Endothelial cell of umbilical vein (primary cell): ENCODE measurements around the gene SLC24A3. TPM values are rescaled to one million over a fixed set of nuclear protein-coding genes. Genes with fewer than 3 reads are reported as not detected.

ENCODE experiments used
- BruUV-seq: library from RNA; stranded (reverse); fragments of 400-500 nt; replicated peaks from 2 replicates; lab custom pipeline; 2021; lab: Mats Ljungman, UMichigan
- CTCF ChIA-PET: fragments of 300-600, 350-600 bp; sonication (Branson Sonifier 250); formaldehyde crosslinking; loops from one replicate; lab custom pipeline; 2021; ENCODE audit warnings: antibody characterized with exemption, inconsistent platforms; lab: Charles Lee
- POLR2A ChIA-PET: fragments of 300-600, 350-600 bp; sonication (Branson Sonifier 250); formaldehyde crosslinking; loops from one replicate; lab custom pipeline; 2021; ENCODE audit warnings: antibody characterized with exemption, inconsistent platforms; lab: Charles Lee
- DNase-seq: peaks from one replicate; pipeline ENCODE4 v3.0.0-alpha.2; 2011; ENCODE audit warnings: low read depth, low spot score
- FAIRE-seq: peaks from 2 replicates; lab custom pipeline; 2011; peaks lifted over from hg19 to GRCh38; lab: Jason Lieb, UNC
- H2AFZ ChIP-seq: 2 replicates; pipeline ENCODE4 v1.6.0; 2012; ENCODE audit warnings: low read depth, low read length, control low read depth, inconsistent platforms
- H3K27ac ChIP-seq: 2 replicates; pipeline ENCODE4 v1.5.1; 2011; ENCODE audit warnings: low read depth, mild to moderate bottlenecking, control low read depth, low read length, moderate library complexity; ENCODE audit not compliant: insufficient read depth
- H3K27me3 ChIP-seq, 2 experiments: 2 replicates each; pipeline versions ENCODE4 v1.6.0 to v1.6.1; 2011; ENCODE audit warnings: low read length in 2 of 2, mixed read lengths in 1 of 2; ENCODE audit not compliant: control insufficient read depth in 2 of 2, insufficient read depth in 2 of 2
- H3K36me3 ChIP-seq, 2 experiments: 2 replicates in 1 of 2; 3 replicates in 1 of 2; pipeline ENCODE4 v1.5.1; 2011; ENCODE audit warnings: low read length in 2 of 2, mild to moderate bottlenecking in 1 of 2, moderate library complexity in 1 of 2; ENCODE audit not compliant: control insufficient read depth in 2 of 2, insufficient read depth in 2 of 2; ENCODE audit errors: extremely low read depth in 1 of 2
- H3K4me1 ChIP-seq: 3 replicates; pipeline ENCODE4 v1.5.1; 2011; ENCODE audit warnings: mild to moderate bottlenecking, low read length; ENCODE audit not compliant: control insufficient read depth, insufficient read depth; ENCODE audit errors: extremely low read depth
- H3K4me2 ChIP-seq: 2 replicates; pipeline ENCODE4 v1.6.1; 2011; ENCODE audit warnings: low read length, control low read depth, mixed read lengths; ENCODE audit not compliant: insufficient read depth
- H3K4me3 ChIP-seq, 3 experiments: fragments of 200-600 bp in 1 of 3; sonication (generic), shearing (Covaris generic) in 1 of 3; replicated peaks in 1 of 3; 2 replicates each; pipeline ENCODE4 v1.5.1; 2011 to 2016; ENCODE audit warnings: control low read depth in 3 of 3, low read length in 3 of 3, mild to moderate bottlenecking in 2 of 3, inconsistent platforms in 1 of 3, low read depth in 1 of 3, moderate library complexity in 1 of 3; ENCODE audit not compliant: insufficient read depth in 1 of 3
- H3K79me2 ChIP-seq: 2 replicates; pipeline ENCODE4 v1.6.0; 2012; ENCODE audit warnings: low read length, inconsistent platforms; ENCODE audit not compliant: control insufficient read depth, insufficient read depth
- H3K9ac ChIP-seq: replicated peaks from 2 replicates; pipeline ENCODE3; 2011; ENCODE audit warnings: low read length, control low read depth; ENCODE audit not compliant: insufficient read depth; ENCODE audit errors: extremely low read depth
- H3K9me1 ChIP-seq: replicated peaks from 3 replicates; pipeline ENCODE4 v1.6.0; 2011; ENCODE audit warnings: mild to moderate bottlenecking, low read length; ENCODE audit not compliant: control insufficient read depth, insufficient read depth; ENCODE audit errors: extremely low read depth
- H3K9me3 ChIP-seq: replicated peaks from 2 replicates; pipeline ENCODE4 v1.5.1; 2012; ENCODE audit warnings: low read length, inconsistent platforms; ENCODE audit not compliant: control insufficient read depth, insufficient read depth
- H4K20me1 ChIP-seq: replicated peaks from 2 replicates; pipeline ENCODE3; 2011; ENCODE audit warnings: mild to moderate bottlenecking, low read length; ENCODE audit not compliant: control insufficient read depth, insufficient read depth; ENCODE audit errors: extremely low read depth
- EZH2 ChIP-seq: IDR thresholded peaks from 2 replicates; pipeline ENCODE4 v1.6.1; 2012; ENCODE audit warnings: borderline replicate concordance, low read depth, mild to moderate bottlenecking, moderate library complexity, low read length, inconsistent platforms; ENCODE audit not compliant: severe bottlenecking
- FOS ChIP-seq: IDR thresholded peaks from 2 replicates; pipeline ENCODE4 v1.6.1; 2011; ENCODE audit warnings: mild to moderate bottlenecking, low read length, moderate library complexity, borderline replicate concordance; ENCODE audit not compliant: insufficient read depth
- GATA2 ChIP-seq: IDR thresholded peaks from 2 replicates; pipeline ENCODE4 v1.7.0; 2011; ENCODE audit warnings: low read depth, mild to moderate bottlenecking, moderate library complexity, mixed read lengths, low read length; ENCODE audit not compliant: insufficient read length, insufficient read depth
- JUN ChIP-seq: IDR thresholded peaks from 2 replicates; pipeline ENCODE4 v1.6.1; 2011; ENCODE audit warnings: borderline replicate concordance, low read depth; ENCODE audit not compliant: insufficient read length, insufficient read depth
- MAX ChIP-seq: IDR thresholded peaks from 2 replicates; pipeline ENCODE4 v1.6.1; 2011; ENCODE audit not compliant: insufficient read depth, insufficient read length
- MYC ChIP-seq: IDR thresholded peaks from one replicate; pipeline ENCODE4 v1.6.1; 2011; ENCODE audit warnings: mild to moderate bottlenecking, low read depth, low read length
- POLR2A ChIP-seq: IDR thresholded peaks from 2 replicates; pipeline ENCODE4 v1.6.1; 2012; ENCODE audit warnings: low read depth, mild to moderate bottlenecking, control low read depth, low read length
- POLR2AphosphoS5 ChIP-seq: IDR thresholded peaks from 2 replicates; pipeline ENCODE4 v1.6.1; 2012; ENCODE audit warnings: low read depth, mild to moderate bottlenecking, control low read depth, low read length, moderate library complexity; ENCODE audit not compliant: insufficient read depth
- dilution Hi-C: fragments of 300-500 bp; cut with MboI; formaldehyde crosslinking; loops from one replicate; pipeline ENCODE4 v1.15.0; 2019; ENCODE audit warnings: low sequenced_read_pairs; ENCODE audit not compliant: extremely low pct_ligation_motif_present
- intact Hi-C: fragments of 100-400 bp; cut with micrococcal nuclease; formaldehyde crosslinking; loops from one replicate; pipeline ENCODE4 v1.10.0; 2022
- polyA plus RNA-seq, 4 experiments: library from polyadenylated mRNA; depleted of rRNA in 3 of 4; stranded (reverse) in 3 of 4; unstranded in 1 of 4; fragments of >200 nt; gene quantifications; 2 replicates each; pipeline versions ENCODE4 v1.2.1 to v1.2.3, GENCODE V29; 2011 to 2012; ENCODE audit warnings: missing spikeins in 1 of 4
- total RNA-seq: library from RNA; stranded (reverse); gene quantifications from 2 replicates; pipeline ENCODE4 v1.2.3, GENCODE V29; 2021
- TF ChIP-seq, protein P1 (sequence below), 2 donors: IDR thresholded peaks; 1 replicate in 1 of 2; 2 replicates in 1 of 2; pipeline ENCODE4 v1.5.1; 2011; ENCODE audit warnings: low read length in 2 of 2, mild to moderate bottlenecking in 2 of 2, moderate library complexity in 2 of 2, control low read depth in 1 of 2, inconsistent platforms in 1 of 2, low read depth in 1 of 2; ENCODE audit not compliant: insufficient read depth in 1 of 2; ENCODE audit errors: extremely low read depth in 1 of 2

Gene SLC24A3
- total and polyA plus RNA-seq, 2 donors (not counting 3 experiments of a cell fraction or from before 2014, with no cell fraction given): not detected

- H3K79me2 ChIP-seq: no peaks in the 10 kb centered on the region
- H3K9me3 ChIP-seq: no peaks in the 10 kb centered on the region
- BruUV-seq: no TSS peak
- no peaks in the 10 kb centered on the region for H4K20me1 ChIP-seq
- TF ChIP-seq FOS (no peak), GATA2 (no peak), JUN (no peak), MAX (no peak), MYC (no peak), POLR2A (no peak), POLR2AphosphoS5 (no peak)
- ChIA-PET POLR2A (no interaction called here), CTCF (no interaction called here)
- H3K4me2 ChIP-seq: no peak overlapping the region
- no peak overlapping the region for H3K27ac ChIP-seq
- no peak overlapping the region for H3K9ac ChIP-seq
- intact Hi-C loops (no loop called here), dilution Hi-C loops (no loop called here)
- no peaks in the 10 kb centered on the region for H3K9me1 ChIP-seq
- no peak overlapping the region for H3K4me3 ChIP-seq
- no peak overlapping the region for H2AFZ ChIP-seq
- no peaks in the 10 kb centered on the region for H3K27me3 ChIP-seq
- no peak for FAIRE-seq
- no peak for DNase-seq
- H3K36me3 ChIP-seq: no peaks in the 10 kb centered on the region
- H3K4me1 ChIP-seq: no peaks in the 10 kb centered on the region
These were observed 330.7 kb downstream of the SLC24A3 start for GRCh38 chr20:19543101-19543500.

DNA sequence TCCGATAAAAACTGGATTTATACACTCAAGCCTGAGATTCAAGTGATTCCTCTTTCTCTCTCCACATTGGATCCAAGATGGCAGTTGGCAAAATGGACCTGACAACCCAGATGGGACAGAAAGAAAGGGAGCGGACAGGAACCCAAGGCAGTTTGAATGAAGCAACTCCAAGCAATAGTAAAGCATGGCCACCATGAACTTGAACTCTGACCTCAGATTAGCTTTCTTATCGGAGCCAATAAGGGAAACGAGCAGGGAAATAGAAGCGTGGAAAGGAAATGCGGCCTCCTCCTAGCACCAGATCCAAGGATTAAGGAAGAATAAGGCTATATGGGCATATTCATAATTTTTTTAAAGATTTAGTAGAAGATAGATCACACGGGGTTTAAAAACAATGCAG lies 332.2 kb downstream of the SLC24A3 start:
- H3K27me3 ChIP-seq: no peaks in the 10 kb centered on the region
- TF ChIP-seq POLR2AphosphoS5: no peak
- no peak for TF ChIP-seq JUN
- no peak for TF ChIP-seq FOS
- TF ChIP-seq MYC: no peak
- TF ChIP-seq MAX: no peak
- no peak for TF ChIP-seq EZH2
- no peak for TF ChIP-seq POLR2A
- TF ChIP-seq, protein P1, sequence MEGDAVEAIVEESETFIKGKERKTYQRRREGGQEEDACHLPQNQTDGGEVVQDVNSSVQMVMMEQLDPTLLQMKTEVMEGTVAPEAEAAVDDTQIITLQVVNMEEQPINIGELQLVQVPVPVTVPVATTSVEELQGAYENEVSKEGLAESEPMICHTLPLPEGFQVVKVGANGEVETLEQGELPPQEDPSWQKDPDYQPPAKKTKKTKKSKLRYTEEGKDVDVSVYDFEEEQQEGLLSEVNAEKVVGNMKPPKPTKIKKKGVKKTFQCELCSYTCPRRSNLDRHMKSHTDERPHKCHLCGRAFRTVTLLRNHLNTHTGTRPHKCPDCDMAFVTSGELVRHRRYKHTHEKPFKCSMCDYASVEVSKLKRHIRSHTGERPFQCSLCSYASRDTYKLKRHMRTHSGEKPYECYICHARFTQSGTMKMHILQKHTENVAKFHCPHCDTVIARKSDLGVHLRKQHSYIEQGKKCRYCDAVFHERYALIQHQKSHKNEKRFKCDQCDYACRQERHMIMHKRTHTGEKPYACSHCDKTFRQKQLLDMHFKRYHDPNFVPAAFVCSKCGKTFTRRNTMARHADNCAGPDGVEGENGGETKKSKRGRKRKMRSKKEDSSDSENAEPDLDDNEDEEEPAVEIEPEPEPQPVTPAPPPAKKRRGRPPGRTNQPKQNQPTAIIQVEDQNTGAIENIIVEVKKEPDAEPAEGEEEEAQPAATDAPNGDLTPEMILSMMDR (IDR thresholded peaks at IDR 0.05; ENCODE audit: extremely low read depth in 1 of 2, insufficient read depth in 1 of 2, low read depth in 1 of 2, low read length in 2 of 2): no peak
- TF ChIP-seq GATA2: no peak
- H3K27ac ChIP-seq: no peak overlapping the region
- POLR2A ChIA-PET: no interaction called here
- no peak overlapping the region for H3K4me3 ChIP-seq
- H3K4me2 ChIP-seq: no peak overlapping the region
- intact Hi-C loops (no loop called here), dilution Hi-C loops (no loop called here)
- no peak for FAIRE-seq
- H4K20me1 ChIP-seq: no peaks in the 10 kb centered on the region
- H2AFZ ChIP-seq: no peak overlapping the region
- CTCF ChIA-PET: no interaction called here
- BruUV-seq: no TSS peak
- H3K9ac ChIP-seq: no peak overlapping the region
- no peaks in the 10 kb centered on the region for H3K4me1 ChIP-seq
- no peaks in the 10 kb centered on the region for H3K9me3 ChIP-seq
- H3K9me1 ChIP-seq: no peaks in the 10 kb centered on the region
- no peak for DNase-seq
- H3K36me3 ChIP-seq: no peaks in the 10 kb centered on the region
- no peaks in the 10 kb centered on the region for H3K79me2 ChIP-seq
